ENCODE results near the gene EPHB1. TPM values are rescaled to one million over a fixed set of nuclear protein-coding genes. Genes with fewer than 3 reads are reported as not detected.

EPHB1 gene
- polyA plus RNA-seq, 1 experiment, result 0.50 TPM

DNA sequence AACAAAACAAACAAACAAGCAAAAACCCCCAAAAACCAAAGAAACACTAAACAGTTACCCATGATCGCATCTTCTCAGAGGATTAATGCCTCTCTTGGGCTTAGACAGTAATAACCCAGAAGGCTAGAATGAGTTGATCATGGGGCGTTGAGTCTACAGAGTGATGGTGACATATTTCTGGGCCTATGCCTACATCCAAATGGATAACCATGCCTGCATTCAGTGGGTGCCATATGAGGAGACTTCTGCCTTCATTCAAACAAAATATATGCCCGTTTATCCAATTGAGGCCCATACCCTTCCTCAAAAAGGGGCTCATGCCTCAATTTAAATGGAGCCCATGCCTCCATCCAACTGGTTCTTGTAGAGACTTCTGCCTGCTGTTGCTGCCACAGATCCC lies 284.0 kb downstream of the EPHB1 start:
- TF ChIP-seq, protein P1, sequence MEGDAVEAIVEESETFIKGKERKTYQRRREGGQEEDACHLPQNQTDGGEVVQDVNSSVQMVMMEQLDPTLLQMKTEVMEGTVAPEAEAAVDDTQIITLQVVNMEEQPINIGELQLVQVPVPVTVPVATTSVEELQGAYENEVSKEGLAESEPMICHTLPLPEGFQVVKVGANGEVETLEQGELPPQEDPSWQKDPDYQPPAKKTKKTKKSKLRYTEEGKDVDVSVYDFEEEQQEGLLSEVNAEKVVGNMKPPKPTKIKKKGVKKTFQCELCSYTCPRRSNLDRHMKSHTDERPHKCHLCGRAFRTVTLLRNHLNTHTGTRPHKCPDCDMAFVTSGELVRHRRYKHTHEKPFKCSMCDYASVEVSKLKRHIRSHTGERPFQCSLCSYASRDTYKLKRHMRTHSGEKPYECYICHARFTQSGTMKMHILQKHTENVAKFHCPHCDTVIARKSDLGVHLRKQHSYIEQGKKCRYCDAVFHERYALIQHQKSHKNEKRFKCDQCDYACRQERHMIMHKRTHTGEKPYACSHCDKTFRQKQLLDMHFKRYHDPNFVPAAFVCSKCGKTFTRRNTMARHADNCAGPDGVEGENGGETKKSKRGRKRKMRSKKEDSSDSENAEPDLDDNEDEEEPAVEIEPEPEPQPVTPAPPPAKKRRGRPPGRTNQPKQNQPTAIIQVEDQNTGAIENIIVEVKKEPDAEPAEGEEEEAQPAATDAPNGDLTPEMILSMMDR (IDR thresholded peaks at IDR 0.05; ENCODE audit: insufficient read depth, low read depth, low read length), result no peak
- CTCF ChIA-PET, result no interaction called here
- POLR2A ChIA-PET, result no interaction called here
- H3K27me3 ChIP-seq (ENCODE audit: control insufficient read depth, insufficient read depth, low read length), result no peaks in the 10 kb centered on the region
- no peak for DNase-seq (ENCODE audit: low read depth)
- H3K4me3 ChIP-seq (ENCODE audit: low read depth, low read length), result no peak overlapping the region
- H3K36me3 ChIP-seq (ENCODE audit: control insufficient read depth, insufficient read depth, low read length), result no peaks in the 10 kb centered on the region

DNA sequence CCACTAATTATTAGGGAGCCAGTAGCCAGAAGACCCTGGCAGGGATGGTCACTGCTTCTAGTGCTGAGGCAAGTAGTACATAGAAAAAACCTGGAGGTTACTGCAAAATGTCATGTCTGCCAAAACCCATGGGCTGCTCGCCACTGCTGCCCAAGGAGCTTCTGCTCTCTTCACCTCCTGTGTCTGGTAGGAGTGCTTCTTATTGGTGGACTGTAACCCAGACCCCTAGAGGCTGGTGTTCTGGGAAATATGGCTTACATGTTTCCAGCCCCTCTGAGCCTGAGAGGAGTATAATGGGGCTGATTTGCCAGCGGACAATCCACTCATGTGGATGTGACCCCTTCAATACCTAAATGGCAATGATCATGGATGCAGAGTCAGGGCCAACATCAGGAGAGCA lies 286.4 kb downstream of the EPHB1 start:
- CTCF ChIA-PET, result no interaction called here
- Histone ChIP-seq H3K4me3 (ENCODE audit: low read depth, low read length) (no peak overlapping the region), H3K27me3 (ENCODE audit: control insufficient read depth, insufficient read depth, low read length) (no peaks in the 10 kb centered on the region), H3K36me3 (ENCODE audit: control insufficient read depth, insufficient read depth, low read length) (no peaks in the 10 kb centered on the region)
- DNase-seq (ENCODE audit: low read depth), result no peak
- TF ChIP-seq, protein P1 (IDR thresholded peaks at IDR 0.05; ENCODE audit: insufficient read depth, low read depth, low read length), result no peak
- POLR2A ChIA-PET, result no interaction called here

DNA sequence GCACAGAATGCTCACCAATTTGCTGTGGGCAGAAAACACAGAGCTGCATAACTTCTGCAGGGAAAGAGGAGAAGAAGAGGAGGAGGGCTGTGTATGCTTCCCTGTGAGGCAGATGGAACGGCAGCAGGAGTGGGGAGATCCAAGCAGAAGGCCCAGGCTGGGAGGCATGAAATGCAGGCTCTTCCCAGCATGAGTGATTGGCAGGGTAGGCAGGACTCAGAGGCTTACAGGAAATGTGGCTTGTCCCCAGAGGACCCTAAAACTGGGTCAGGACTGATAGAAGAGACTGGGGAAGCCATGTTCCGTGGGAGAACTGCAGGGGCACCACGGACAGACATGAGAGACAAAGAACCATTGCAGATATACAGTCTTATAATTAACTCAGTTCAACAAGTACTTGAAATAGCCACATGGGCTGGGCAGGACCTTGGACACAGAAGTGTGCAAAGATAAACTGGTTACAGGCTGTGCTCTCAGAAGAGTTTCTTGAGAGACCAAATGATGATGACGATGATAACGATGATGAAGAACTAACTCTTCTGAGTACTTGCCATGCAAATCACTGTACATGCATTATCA lies 286.9 kb downstream of the EPHB1 start:
- ChIA-PET POLR2A (no interaction called here), CTCF (no interaction called here)
- TF ChIP-seq, protein P1 (IDR thresholded peaks at IDR 0.05; ENCODE audit: insufficient read depth, low read depth, low read length), result no peak
- DNase-seq (ENCODE audit: low read depth), result no peak
- Histone ChIP-seq H3K36me3 (ENCODE audit: control insufficient read depth, insufficient read depth, low read length) (no peaks in the 10 kb centered on the region), H3K27me3 (ENCODE audit: control insufficient read depth, insufficient read depth, low read length) (no peaks in the 10 kb centered on the region), H3K4me3 (ENCODE audit: low read depth, low read length) (no peak overlapping the region)

DNA sequence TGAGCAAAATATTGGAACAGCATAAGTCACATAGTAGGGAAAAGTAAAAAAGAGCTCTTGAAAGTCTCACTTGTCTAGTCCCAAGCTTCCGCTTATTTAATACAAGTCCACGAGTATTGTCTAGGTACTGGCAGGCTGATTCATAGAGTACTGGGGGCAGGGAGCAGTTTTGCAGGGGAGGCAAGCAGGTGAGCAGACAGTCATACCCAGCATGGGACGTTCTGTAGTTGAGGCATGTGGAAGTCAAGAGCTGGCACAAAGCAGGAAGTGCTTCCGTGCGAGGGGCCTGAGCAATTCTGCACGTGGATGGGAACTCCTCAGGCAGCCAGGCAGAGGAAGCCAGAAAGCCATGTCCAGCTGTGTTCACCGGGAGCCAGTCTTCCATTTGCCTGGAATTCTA lies 287.6 kb downstream of the EPHB1 start:
- no peaks in the 10 kb centered on the region for H3K36me3 ChIP-seq (ENCODE audit: control insufficient read depth, insufficient read depth, low read length)
- CTCF ChIA-PET, result no interaction called here
- DNase-seq (ENCODE audit: low read depth), result no peak
- no peak overlapping the region for H3K4me3 ChIP-seq (ENCODE audit: low read depth, low read length)
- TF ChIP-seq, protein P1 (IDR thresholded peaks at IDR 0.05; ENCODE audit: insufficient read depth, low read depth, low read length), result no peak
- POLR2A ChIA-PET, result no interaction called here
- no peaks in the 10 kb centered on the region for H3K27me3 ChIP-seq (ENCODE audit: control insufficient read depth, insufficient read depth, low read length)

DNA sequence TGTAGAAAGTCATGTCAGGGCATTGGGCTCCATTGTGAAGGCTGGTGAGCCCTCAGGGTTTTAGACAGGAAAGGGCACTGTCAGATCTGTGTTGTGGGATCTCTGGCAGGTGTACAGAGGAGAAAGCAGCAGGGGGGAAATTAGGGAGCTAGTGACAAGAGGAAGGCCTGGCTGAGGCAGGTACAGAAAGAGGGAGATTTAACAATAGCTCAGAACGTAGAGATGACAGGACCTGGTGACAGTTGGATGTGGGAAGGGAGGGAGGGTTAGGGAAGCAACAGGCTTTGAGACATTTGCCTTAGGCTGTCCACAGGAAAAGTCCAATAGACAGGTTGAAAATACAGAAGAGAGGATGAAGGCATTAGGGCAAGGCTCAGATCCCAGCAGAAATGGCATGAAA lies 288.1 kb downstream of the EPHB1 start:
- TF ChIP-seq, protein P1 (IDR thresholded peaks at IDR 0.05; ENCODE audit: insufficient read depth, low read depth, low read length), result no peak
- POLR2A ChIA-PET, result no interaction called here
- no peak for DNase-seq (ENCODE audit: low read depth)
- CTCF ChIA-PET, result no interaction called here
- Histone ChIP-seq H3K27me3 (ENCODE audit: control insufficient read depth, insufficient read depth, low read length) (no peaks in the 10 kb centered on the region), H3K36me3 (ENCODE audit: control insufficient read depth, insufficient read depth, low read length) (no peaks in the 10 kb centered on the region), H3K4me3 (ENCODE audit: low read depth, low read length) (no peak overlapping the region)

Measured in BJ (cell line).